Subcutaneous adipose tissue (tissue), 4 donors: Measurements from ENCODE around the gene HMX3. TPM values are rescaled to one million over a fixed set of nuclear protein-coding genes. Genes with fewer than 3 reads are reported as not detected.

ENCODE experiments used
- total RNA-seq, 4 donors: library from RNA; depleted of rRNA; stranded (reverse); fragments of >200 nt; gene quantifications; one replicate each; pipeline ENCODE4 v1.1.0, GENCODE V29; 2016
- TF ChIP-seq, protein P1 (sequence below): fragments of 450-650 bp; IDR thresholded peaks from one replicate; pipeline ENCODE4 v1.5.1; 2016; ENCODE audit warnings: low read depth, mild to moderate bottlenecking, control low read depth, antibody characterized with exemption, moderate library complexity

The HMX3 gene
- total RNA-seq, 4 donors from 2014 or later: not detected

GRCh38 chr10:123140983-123141390 is 5.2 kb downstream of the HMX3 start:
- TF ChIP-seq, protein P1, sequence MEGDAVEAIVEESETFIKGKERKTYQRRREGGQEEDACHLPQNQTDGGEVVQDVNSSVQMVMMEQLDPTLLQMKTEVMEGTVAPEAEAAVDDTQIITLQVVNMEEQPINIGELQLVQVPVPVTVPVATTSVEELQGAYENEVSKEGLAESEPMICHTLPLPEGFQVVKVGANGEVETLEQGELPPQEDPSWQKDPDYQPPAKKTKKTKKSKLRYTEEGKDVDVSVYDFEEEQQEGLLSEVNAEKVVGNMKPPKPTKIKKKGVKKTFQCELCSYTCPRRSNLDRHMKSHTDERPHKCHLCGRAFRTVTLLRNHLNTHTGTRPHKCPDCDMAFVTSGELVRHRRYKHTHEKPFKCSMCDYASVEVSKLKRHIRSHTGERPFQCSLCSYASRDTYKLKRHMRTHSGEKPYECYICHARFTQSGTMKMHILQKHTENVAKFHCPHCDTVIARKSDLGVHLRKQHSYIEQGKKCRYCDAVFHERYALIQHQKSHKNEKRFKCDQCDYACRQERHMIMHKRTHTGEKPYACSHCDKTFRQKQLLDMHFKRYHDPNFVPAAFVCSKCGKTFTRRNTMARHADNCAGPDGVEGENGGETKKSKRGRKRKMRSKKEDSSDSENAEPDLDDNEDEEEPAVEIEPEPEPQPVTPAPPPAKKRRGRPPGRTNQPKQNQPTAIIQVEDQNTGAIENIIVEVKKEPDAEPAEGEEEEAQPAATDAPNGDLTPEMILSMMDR: no peak

DNA sequence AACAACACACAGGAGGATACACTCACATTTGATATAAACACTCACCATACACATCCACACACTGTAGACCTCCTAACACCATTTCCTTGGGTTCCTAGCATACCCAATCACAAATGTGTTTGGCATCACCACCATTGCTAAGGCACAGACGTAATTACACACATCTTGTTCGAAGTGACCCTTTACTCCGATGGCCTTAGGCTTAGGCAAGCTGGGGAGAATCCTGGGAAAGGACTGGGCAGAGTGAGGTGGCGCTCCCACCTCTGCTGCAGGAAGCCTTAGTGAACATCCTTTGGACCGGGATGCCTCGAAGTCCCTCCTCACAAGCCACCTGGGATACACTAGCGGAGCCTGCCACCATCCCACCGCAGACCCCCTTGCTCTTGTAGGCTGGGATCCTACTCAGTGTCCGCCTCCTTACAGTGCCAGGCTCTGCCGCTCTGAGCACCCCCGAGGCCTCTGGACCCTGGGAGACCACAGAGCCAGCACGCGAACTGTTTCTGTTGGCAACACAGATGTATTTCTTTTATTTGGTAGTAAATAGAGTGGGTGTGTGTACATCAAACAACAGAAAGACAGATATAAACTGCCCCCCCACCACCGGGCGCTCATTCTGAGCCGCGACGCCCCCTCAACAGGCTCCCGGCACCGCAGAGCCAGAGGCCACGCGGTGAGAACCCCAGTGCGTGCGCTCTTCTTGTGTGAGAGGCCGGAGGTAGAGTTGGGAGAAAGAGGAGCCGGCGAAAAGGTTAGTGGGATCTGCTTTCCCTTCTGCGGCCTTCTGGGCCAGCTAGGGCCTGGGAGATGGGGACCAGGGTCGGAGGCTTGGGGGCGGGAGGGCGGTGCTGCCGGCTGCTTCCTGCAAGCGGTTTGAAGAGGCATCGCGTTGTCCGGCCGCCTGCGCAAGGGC is 6.3 kb downstream of the HMX3 start:
- TF ChIP-seq, protein P1: no peak

- TF ChIP-seq, protein P1: no peak
Observed at GRCh38 chr10:123142701-123143161, 7.0 kb downstream of the HMX3 start.

GRCh38 chr10:123143162-123143824 is 7.5 kb downstream of the HMX3 start:
- TF ChIP-seq, protein P1: no peak

DNA sequence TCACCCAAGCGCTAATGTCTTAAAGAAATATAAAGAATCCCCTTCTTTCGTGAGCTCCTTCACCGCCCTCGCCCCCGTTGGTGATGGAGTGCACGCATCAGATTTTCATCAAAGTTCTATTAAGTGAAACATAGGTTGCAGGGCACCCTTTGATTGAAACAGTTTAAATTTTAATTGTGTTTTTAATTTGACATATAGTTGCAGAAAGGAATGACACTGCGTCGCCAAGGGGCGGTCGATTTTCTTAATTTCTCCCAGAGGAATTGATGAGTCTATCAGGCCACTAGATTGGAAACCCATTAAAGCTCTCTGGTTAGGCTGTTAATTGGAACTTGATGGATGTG is 8.0 kb downstream of the HMX3 start:
- TF ChIP-seq, protein P1: no peak

GRCh38 chr10:123144697-123145541 is 9.1 kb downstream of the HMX3 start:
- TF ChIP-seq, protein P1: no peak
